AG04450 (cell line): Measurements from ENCODE around the gene KIF5A. TPM values are rescaled to one million over a fixed set of nuclear protein-coding genes. Genes with fewer than 3 reads are reported as not detected.
"Not testable (repeated sequence)": the region's sequence is repeated elsewhere in the genome, so short reads cannot be mapped to it uniquely, and the experiment has no call there.

Source experiments
- CTCF ChIA-PET: fragments of 300-600, 350-600 bp; formaldehyde crosslinking; extraction: SDS; loops from one replicate; lab custom pipeline; 2022; ENCODE audit warnings: antibody characterized with exemption, inconsistent platforms; lab: Charles Lee
- POLR2A ChIA-PET: fragments of 350-600 bp; formaldehyde crosslinking; extraction: SDS; loops from one replicate; lab custom pipeline; 2021; ENCODE audit warnings: antibody characterized with exemption, inconsistent platforms; lab: Yijun Ruan, JAX
- DNase-seq: peaks from one replicate; pipeline ENCODE4 v3.0.0-alpha.2; 2011; ENCODE audit warnings: low read depth, low spot score
- H3K27ac ChIP-seq: one replicate; pipeline ENCODE4 v1.5.1; 2012; ENCODE audit warnings: low read depth, low read length, control low read depth
- H3K27me3 ChIP-seq: one replicate; pipeline ENCODE4 v1.6.0; 2012; ENCODE audit warnings: low read length; ENCODE audit not compliant: control insufficient read depth, insufficient read depth
- H3K4me3 ChIP-seq: 2 replicates; pipeline ENCODE4 v1.5.1; 2011; ENCODE audit warnings: mild to moderate bottlenecking, low read depth, low read length, control low read depth
- H3K9me3 ChIP-seq: 2 replicates; pipeline ENCODE4 v1.5.1; 2012; ENCODE audit warnings: low read length; ENCODE audit not compliant: control insufficient read depth, insufficient read depth
- CTCF ChIP-seq: IDR thresholded peaks from 2 replicates; pipeline ENCODE4 v1.5.1; 2011; ENCODE audit warnings: low read depth, low read length, control low read depth, inconsistent platforms
- polyA plus RNA-seq: library from polyadenylated mRNA; depleted of rRNA; stranded (reverse); fragments of >200 nt; gene quantifications from 2 replicates; pipeline ENCODE4 v1.2.3, GENCODE V29; 2011

Gene KIF5A
- polyA plus RNA-seq, 1 experiment: 0.45 TPM

- Histone ChIP-seq H3K4me3 (no peak overlapping the region), H3K27ac (no peak overlapping the region), H3K9me3 (no peaks in the 10 kb centered on the region; the same call in 1 of the 2 replicates), H3K27me3 (peaks cover 26% of the 10 kb centered on the region)
- DNase-seq: no peak
- no peak for TF ChIP-seq CTCF
- POLR2A ChIA-PET: no interaction called here
- CTCF ChIA-PET: no interaction called here
Observed at GRCh38 chr12:57568838-57569237, 19.0 kb downstream of the KIF5A start.

- no peaks in the 10 kb centered on the region; the same call in 1 of the 2 replicates for H3K9me3 ChIP-seq
- peaks cover 21% of the 10 kb centered on the region for H3K27me3 ChIP-seq
- no peak for TF ChIP-seq CTCF
- ChIA-PET CTCF (interaction anchor here (0.5 to 0.6 kb wide), 2 partner anchors 13 to 324 kb away, joined by 4 to 6 read pairs; no protein-coding TSS in a partner anchor), POLR2A (no interaction called here)
- DNase-seq: no peak
- no peak overlapping the region for H3K27ac ChIP-seq
- H3K4me3 ChIP-seq: no peak overlapping the region
Observed at GRCh38 chr12:57569858-57570257, 20.0 kb downstream of the KIF5A start.

GRCh38 chr12:57570438-57570837 lies 20.6 kb downstream of the KIF5A start:
- POLR2A ChIA-PET: not testable (repeated sequence)

GRCh38 chr12:57571926-57572762 lies 22.3 kb downstream of the KIF5A start:
- no peak for TF ChIP-seq CTCF
- POLR2A ChIA-PET: no interaction called here
- no peak for DNase-seq
- H3K9me3 ChIP-seq: no peaks in the 10 kb centered on the region; the same call in 1 of the 2 replicates
- CTCF ChIA-PET: interaction anchor here (0.7 to 6.5 kb wide), 2 partner anchors 11 to 50 kb away, joined by 5 to 61 read pairs; no protein-coding TSS in a partner anchor
- no peak overlapping the region for H3K27ac ChIP-seq
- H3K27me3 ChIP-seq: peaks cover 24% of the 10 kb centered on the region
- no peak overlapping the region for H3K4me3 ChIP-seq

More at GRCh38 chr12:57570438-57570837, 20.6 kb downstream of the KIF5A start:
- peaks cover 22% of the 10 kb centered on the region for H3K27me3 ChIP-seq
- DNase-seq, H3K4me3 ChIP-seq, H3K27ac ChIP-seq, H3K9me3 ChIP-seq: not testable (repeated sequence)
- CTCF ChIA-PET: interaction anchor here (1.0 to 6.5 kb wide), 2 partner anchors 13 to 52 kb away, joined by 3 to 61 read pairs; no protein-coding TSS in a partner anchor

GRCh38 chr12:57574795-57575194 lies 25.0 kb downstream of the KIF5A start:
- CTCF ChIA-PET: interaction anchor here (1.2 to 6.5 kb wide), 3 partner anchors 8 to 58 kb away, joined by 3 to 61 read pairs (median 3); partner anchors contain the start of gene B4GALNT1
- no peak for TF ChIP-seq CTCF
- no peak overlapping the region for H3K4me3 ChIP-seq
- DNase-seq: no peak
- no peak overlapping the region for H3K27ac ChIP-seq
- POLR2A ChIA-PET: no interaction called here
- no peaks in the 10 kb centered on the region; the same call in 1 of the 2 replicates for H3K9me3 ChIP-seq
- H3K27me3 ChIP-seq: peaks cover 22% of the 10 kb centered on the region
